GM21737 (cell line): ENCODE results near the gene MYCN.
"Not testable (repeated sequence)": the region's sequence is repeated elsewhere in the genome, so short reads cannot be mapped to it uniquely, and the experiment has no call there.

ENCODE experiments used
- ATAC-seq: cut with Tn5 transposase; IDR thresholded peaks from one replicate; pipeline ENCODE4 v1.9.1; 2021; ENCODE audit warnings: mild to moderate bottlenecking, moderate library complexity; ENCODE audit not compliant: unreplicated experiment

The MYCN gene

DNA sequence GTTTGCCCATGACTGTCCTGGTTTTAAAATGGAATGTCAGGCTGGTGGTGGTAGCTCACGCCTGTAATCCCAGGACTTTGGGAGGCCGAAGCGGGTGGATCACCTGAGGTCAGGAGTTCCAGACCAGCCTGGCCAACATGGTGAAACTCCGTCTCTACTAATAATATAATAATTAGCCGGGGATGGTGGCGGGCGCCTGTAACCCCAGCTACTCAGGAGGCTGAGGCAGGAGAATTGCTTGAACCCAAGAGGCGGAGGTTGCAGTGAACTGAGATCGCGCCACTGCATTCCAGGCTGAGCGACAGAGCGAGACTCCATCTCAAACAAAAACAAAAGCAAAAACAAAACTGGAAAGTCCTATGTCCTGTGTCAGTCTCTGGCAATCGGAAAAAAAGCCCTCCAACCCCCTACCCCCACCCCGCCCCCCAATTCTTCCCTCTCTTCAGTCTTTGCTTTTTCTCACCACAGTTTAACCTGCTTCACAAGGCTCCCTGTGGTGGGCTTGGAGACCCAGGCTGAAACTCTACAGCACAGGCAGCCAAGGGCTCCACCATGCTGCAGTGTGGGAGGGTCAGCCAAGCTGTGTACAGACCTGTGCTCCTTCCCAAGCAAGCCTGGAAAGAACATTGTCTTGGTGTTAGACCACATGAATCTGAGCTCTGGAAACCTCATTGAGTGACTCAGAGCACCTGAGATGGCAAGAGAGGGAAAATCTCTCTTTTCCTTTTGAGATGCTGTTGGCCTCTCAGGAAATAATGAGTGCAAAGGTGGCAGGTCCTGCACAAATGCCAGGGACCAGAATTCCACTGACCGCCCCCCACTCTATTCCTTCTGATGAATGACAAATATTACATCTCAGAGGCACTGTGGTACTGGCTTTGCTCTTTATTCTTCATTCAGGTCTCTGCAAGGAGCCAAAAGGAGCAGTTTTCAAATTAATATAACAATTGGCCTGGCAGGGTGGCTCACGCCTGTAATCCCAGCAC lies 16.7 kb downstream of the MYCN start:
- no peak for ATAC-seq

DNA sequence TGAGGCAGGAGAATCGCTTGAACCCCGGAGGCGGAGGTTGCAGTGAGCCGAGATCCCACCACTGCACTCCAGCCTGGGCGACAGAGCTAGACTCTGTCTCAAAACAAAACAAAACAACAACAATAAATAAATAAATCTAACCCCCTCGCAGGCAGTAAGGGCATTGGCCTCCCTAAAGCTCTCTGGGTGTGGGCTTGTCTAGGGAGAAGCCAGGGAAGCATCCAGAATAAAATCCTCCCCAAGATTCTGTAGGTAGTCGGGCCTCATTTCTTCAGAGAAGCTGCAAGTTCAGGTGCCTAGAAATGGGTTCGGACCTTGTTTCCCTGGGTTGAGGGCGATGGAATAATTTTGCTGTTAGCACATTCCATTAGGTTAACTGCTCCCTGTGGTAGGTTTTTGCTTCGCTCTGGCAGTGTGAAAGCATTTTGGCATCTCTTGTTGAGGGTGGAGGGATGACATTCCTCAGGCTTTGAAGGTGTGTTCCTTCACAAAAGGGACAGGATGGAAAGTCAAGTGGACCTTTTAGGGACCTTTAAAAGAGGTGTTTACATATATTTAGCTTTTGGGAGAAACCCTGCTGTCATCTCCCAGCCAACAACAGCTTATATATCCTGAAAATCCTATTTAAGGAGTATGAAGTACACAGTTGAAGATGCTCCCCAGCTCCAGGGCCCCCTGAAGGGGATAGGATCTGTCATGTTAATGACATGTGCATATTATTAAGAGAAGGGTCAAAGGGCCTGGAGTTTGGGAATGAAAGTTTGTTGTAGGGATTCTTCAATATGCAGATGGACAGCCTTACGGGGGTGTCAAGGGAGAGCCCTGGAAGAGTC lies 17.7 kb downstream of the MYCN start:
- no peak for ATAC-seq

DNA sequence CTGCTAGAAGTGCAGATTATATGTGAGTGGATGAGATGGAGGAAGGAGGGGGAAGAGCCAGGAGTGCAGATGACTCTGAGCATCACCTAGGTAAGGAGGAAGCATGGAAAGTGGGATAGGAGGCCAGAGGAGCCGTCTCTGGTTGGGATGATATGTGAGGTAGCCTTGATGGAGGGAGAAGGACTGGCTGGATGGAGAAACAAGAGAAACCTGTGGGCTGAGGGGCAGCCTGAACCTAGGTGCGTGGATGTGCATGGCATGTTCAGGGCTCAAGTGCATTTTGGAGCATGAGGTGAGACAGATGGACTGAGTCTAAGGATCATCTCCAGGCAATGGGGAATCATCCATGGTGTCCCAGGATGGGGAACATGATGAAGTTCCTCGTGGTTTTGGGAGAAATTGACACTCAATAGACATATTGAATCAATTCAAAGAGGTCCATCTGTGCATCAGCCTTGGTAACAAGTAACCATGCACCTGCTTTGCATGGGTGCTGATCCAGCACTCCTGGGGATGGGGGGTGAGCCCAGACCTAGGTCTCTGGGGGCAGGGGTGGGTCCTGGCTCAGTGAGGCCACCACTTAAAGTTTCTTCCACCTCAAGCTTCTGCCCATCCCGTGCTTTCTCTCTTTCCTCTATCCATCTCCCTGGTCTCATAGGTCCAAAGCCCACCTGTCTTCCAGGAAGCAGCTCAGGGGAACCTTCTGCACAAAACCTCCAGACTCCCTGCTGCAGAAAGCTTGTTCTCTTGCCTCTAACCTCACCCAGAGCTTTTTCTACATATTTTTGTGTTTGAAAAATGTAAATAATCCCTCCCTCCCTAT lies 19.2 kb downstream of the MYCN start:
- ATAC-seq: no peak

DNA sequence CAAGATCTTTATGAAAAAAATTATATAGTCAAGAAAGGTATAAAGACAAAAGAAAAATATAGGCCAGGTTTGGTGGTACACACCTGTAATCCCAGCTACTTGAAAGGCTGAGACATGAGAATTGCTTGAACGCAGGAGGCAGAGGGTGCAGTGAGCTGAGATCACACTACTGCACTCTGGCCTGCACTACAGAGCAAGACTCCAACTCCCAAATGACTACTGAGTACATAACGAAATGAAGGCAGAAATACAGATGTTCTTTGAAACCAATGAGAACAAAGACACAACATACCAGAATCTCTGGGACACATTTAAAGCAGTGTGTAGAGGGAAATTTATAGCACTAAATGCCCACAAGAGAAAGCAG lies 19.8 kb downstream of the MYCN start:
- not testable (repeated sequence) for ATAC-seq

DNA sequence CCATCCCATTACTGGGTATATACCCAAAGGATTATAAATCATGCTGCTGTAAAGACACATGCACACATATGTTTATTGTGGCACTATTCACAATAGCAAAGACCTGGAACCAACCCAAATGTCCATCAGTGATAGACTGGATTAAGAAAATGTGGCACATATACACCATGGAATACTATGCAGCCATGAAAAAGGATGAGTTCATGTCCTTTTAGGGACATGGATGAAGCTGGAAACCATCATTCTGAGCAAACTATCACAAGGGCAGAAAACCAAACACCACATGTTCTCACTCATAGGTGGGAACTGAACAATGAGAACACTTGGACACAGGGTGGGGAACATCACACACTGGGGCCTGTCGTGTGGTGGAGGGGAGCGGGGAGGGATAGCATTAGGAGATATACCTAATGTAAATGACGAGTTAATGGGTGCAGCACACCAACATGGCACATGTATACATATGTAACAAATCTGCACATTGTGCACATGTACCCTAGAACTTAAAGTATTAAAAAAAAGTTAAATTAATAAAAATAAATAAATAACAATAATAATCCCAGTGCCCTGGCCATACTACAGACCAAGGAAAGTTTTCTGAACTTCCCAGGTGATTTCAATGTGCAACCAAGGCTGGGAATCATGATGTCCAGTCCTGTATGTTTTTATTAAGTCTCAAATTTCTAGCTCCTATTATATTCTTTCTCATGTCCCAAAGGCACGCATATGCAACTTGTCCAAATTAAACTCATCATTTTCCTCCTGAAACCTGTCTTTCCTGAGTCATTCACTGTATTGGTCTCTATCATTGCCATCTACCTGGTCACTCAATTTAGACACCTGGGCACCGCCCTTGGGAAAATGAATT lies 23.0 kb downstream of the MYCN start:
- ATAC-seq: not testable (repeated sequence)

DNA sequence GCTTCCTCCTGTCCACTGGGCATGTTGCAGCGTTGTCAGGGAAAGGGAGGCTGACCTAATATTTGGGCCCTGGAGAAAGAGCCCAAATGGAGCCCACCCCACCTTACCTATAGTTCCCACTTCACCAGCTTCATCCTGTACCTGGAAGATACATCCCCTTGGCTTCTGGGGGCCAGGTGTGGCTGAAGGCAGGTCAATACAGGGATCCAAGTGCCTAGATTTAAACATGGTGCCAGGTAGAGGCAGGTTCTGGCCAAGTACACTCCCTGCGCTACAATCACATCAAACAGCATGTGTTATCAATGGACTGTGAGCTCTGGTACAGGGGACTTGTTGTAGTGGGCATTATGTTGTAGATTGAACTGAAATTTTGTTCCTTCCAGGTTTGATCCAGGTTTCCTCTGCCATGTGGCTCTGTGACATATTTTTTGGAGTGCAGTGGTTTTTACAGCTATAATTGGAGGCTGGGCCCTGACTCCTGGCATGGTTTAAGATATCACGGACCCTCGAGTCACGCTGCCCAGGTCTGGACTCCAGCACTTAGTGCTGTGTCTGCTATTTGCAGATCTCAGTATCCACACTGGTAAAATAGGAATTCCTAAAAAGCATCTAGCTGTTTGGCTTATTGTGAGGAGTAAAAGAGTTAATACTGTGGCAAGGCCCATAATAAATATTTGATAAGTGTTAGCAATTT lies 23.8 kb downstream of the MYCN start:
- no peak for ATAC-seq

DNA sequence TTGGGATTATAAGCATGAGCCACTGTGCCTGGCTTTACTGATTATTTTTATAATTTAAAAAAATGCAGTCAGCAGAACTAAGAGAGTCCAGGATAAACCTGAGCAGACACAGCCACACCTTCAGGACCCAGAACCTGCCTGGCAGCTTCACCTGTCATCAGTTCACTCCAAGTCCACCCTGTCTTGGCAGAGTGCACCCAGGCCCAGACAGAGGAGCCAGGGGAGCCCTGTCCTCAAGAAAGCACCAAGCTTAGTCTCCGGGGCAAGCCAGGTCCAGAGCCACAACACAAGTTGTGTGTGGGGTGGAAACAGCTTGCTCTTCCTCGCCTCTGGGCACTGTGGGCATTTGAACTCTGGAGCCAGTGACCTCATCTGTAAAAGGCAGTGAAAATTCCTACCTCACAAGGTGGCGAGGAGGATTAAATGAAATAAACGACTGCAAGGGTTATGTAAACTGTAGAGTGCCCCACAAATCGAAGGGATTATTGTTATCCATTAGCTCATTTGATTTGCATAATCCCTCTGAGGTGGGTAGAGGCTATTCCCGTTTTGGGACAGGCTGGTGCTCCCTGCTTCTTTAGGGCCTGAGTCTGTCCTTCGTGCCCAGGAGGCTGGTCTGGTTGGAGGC lies 24.7 kb downstream of the MYCN start:
- no peak for ATAC-seq

DNA sequence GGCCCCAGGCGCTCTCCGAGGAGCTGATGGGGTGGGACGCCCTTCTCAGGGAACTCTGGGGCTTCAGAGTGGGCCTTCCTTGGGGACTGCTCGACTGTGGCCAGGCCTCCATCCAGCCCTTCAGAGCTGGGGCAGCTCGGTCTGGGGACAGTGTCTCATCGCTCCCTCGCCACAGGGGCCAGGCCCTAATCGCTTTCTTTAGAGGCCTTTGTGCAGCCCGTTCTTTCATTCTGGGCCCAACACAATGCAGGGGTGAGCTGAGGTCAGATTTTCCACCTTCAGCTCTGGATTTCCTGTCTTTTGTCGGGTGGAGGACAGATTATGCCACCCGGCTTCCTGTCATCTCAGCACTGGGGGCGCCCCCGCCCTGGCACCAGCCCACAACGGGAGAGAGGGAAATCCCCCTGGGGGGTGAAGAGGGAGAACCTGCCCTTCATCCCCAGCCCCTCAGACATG lies 25.2 kb downstream of the MYCN start:
- ATAC-seq: no peak

DNA sequence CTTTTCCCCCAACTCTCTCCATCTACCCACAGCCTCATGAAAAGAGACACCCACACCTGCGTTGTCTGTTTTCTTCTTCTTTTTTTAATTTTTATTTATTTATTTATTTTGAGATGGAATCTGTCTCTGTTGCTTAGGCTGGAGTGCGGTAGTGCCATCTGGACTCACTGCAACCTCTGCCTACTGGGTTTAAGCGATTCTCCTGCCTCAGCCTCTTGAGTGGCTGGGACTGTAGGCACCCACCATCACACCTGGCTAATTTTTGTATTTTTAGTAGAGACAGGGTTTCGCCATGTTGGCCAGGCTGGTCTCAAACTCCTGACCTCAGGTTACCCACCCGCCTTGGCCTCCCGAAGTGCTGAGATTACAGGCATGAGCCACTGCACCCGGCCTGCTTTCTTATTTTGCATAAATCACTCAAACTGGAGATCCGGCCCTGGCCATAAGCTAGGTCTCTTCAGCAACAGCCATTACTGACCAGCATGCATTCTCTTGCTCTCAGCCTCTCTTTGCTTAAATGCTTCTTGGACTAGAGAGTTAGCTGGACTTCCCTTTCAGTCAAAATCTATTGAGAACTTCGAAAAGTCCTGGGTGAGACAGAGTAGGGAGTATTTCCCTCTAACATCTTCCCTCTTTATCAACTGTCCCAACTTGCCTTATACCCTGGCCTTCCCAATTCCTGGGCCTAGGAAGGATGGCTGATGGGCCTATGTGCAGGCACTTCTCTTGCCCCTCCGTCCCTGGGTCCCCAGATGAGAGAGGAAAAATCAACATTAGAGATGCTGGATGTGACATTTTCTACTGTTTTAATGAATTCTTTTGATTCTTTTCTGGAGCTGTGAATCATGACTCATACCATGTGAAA lies 27.3 kb downstream of the MYCN start:
- no peak for ATAC-seq

DNA sequence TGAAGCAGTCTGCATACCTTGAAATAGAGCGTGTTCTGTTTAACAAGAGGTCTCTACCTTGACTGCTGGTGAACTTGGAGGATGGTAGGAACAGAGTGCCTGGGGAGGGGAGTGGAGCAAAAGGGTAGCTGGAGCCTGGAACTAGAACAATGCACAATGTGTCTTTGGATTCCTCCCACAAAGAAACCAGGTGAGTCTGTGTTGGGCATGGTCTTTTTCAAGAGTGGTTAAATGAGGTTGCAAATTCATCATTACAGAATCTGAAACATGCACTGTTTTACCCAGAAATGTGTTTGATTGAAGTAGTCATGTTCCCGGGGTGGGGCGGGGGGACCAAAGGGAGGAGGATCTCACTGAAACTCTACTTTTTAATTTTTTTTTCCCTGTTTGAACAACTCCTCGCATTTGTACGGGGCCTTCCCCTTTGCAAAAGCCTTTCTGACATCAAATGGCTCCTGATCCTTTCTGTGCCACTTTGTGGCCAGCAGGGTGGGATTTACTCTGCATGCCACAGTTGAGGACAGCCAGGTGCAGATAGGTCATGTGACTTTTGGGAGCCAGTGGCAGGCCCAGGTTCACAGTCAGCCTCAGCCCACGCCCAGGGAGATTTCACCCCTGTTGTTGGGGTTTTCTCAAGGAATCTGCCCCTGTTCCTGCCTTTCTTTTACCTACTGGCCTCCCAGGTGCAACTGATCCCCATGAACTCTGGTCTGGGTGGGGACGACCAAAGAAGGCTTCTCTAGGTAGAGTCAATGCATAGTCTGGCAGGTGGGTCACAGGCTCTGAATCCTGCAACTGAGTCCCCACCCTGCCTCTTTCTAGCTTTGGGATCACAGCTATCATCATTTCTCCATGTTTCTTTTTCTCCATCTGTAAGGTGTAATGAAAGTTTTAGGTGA lies 28.2 kb downstream of the MYCN start:
- ATAC-seq: no peak

DNA sequence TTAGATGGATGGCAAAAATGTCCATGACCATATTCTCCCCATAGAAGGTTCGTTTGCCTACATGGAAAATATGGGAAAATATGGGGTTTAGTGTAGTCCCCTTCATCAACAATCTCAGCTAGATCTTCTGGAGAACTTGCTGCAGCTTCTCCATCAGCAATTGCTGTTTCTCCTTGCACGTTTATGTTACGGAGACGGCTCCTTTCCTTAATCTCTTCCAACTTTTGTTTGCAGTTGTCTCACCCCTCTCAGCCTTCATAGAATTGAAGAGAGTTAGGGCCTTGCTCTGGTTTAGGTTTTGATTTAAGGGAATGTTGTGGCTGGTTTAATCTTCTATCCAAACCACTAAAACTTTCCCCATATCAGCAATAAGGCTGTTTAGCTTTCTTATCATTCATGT lies 28.9 kb downstream of the MYCN start:
- no peak for ATAC-seq

DNA sequence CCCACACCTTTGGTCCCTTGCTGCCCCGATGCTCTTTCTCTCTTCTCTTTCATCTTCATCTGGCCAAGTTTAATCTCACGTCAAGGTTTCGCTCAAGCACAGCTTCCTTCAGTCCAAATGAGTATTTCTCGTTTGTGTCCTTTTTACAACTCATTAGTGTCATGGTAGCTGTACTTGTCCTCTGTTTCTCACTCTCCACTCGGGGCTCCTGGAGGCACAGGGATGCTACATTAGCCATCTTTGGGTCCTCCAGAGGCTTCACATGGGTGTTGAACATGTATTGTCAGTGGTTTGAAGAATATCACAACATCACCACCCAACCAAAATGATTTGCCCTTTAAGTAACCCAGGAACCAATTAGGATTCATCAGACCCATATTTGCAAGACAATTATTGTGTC lies 30.4 kb downstream of the MYCN start:
- no peak for ATAC-seq

DNA sequence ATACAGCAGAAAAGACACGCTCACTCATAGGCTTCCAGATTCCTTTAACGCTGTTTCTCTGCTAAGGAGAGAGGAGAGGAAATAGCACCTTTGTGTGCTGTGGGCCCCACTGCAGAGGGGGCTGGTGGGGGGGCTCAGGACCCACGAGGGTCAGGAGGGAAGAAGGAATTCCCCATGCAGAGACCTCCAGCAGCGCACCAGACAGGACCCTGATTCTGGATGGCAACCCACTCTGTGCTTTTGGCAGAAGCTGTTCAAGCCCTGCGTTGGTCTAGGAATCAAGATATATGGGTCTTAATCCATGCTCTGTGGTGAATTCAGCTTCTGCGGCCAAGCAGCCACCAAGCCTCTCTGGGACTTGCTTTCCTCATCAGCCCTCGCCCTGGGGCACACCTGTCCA lies 31.0 kb downstream of the MYCN start:
- no peak for ATAC-seq

DNA sequence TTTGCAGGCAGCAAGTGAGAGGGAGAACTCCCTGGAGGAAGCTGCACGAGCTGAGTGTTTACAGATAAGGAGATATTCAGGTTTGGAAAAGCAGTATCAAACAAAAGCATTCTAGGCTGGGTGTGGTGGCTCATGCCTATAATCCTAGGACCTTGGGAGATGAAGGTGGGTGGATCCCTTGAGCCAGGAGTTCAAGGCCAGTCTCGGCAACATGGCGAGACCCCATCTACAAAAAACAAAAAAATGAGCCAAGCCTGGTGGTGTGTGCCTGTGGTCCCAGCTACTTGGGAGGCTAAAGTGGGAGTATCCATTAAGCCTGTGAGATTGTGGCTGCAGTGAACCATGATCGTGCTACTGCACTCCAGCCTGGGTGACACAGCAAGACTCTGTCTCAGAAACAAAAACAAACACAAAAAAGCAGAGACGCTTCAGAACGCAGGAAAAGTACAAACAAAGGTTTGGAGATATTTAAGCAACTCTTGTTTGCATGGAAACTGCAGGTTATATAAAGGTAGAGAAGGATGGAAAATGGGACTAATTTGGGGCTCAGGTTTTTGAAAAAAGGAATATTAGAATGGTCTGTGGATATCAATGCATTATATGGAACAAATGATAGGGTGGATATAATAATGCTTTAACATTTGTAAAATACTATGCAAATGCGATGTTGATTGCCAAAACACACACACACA lies 31.6 kb downstream of the MYCN start:
- no peak for ATAC-seq

DNA sequence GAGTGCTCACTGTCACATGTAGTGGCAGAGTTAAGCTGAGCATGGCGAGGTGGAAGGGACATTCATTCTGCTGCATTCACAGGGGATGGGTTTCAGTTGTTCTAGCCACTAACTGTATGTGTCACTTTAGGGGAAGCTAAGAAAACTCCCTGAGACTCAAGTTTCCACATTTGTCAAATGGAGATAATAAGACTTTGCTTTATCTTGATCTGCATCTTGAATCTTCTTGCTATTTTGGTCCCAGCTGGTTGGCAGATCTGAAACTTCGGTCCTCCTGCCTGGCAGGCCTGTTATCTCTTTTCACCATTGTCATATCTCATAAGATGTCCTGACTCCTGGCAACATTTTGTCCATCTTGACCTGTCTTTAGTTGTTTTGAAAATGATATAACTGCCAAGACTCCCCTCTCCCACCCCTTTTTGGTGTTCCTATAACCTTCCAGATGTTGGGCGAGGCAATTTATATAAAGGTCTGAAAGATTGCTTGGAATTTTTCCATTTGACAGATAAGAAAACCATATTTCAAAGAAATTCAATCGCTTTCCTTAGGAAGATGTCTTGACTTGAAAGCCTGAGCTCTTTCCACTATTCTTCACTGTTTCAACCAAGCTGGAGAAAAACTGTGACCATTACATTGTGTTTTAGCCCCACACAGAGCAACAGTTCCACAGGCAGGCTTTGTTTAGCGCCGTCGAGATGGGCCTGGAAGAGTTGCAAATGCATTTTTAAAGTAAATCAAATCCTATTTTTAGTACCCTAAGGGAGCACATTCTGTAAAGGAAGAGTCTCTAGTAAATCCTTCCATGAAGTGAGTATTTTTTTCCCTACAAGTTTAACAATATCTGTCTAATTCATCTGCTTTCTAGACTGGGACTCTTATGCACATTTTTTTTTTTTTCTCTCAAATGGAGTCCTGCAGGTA lies 33.4 kb downstream of the MYCN start:
- ATAC-seq: no peak
